ENCODE results near the gene FAS.

- TF ChIP-seq CTCF (conservative IDR thresholded peaks at IDR 0.05 in 1 of 2, IDR thresholded peaks at IDR 0.05 in 1 of 2; ENCODE audit: extremely low read depth in 1 of 2, insufficient read depth in 1 of 2, low read depth in 1 of 2, low read length in 2 of 2) (no peak), EZH2 (IDR thresholded peaks at IDR 0.05; ENCODE audit: borderline replicate concordance, low read length) (no peak)
Observed at GRCh38 chr10:88984525-88984924, 6.1 kb upstream of the FAS start.

All from mammary epithelial cell (primary cell).